Type B pancreatic cell (in vitro differentiated cells): Measurements from ENCODE around the gene CCDC186. TPM values are rescaled to one million over a fixed set of nuclear protein-coding genes. Genes with fewer than 3 reads are reported as not detected.

Experiments used
- DNase-seq: peaks from one replicate; pipeline ENCODE4 v3.0.0; 2021; ENCODE audit warnings: mixed read lengths; ENCODE audit not compliant: unreplicated experiment; ENCODE audit errors: extremely low spot score
- H3K27ac Mint-ChIP-seq: 2 replicates; pipeline ENCODE4 v1.8.0; 2021; ENCODE audit warnings: mild to moderate bottlenecking, mixed read lengths
- H3K27me3 Mint-ChIP-seq: 2 replicates; pipeline ENCODE4 v1.8.0; 2021; ENCODE audit warnings: mixed read lengths
- H3K36me3 Mint-ChIP-seq: 2 replicates; pipeline ENCODE4 v1.8.0; 2021; ENCODE audit warnings: mixed read lengths
- H3K4me1 Mint-ChIP-seq: one replicate; pipeline ENCODE4 v1.8.0; 2021; ENCODE audit warnings: mixed read lengths; ENCODE audit not compliant: unreplicated experiment
- H3K4me3 Mint-ChIP-seq: 2 replicates; pipeline ENCODE4 v1.8.0; 2021; ENCODE audit warnings: mild to moderate bottlenecking, mixed read lengths
- H3K9me3 Mint-ChIP-seq: 2 replicates; pipeline ENCODE4 v1.8.0; 2021; ENCODE audit warnings: mixed read lengths
- CTCF ChIP-seq: fragments of 200-600 bp; sonication (generic); conservative IDR thresholded peaks from 2 replicates; pipeline ENCODE4 v1.5.0; 2021; ENCODE audit warnings: antibody characterized with exemption, mild to moderate bottlenecking
- total RNA-seq: library from RNA; stranded (reverse); gene quantifications from 2 replicates; pipeline ENCODE4 v1.2.1, GENCODE V29; 2021; ENCODE audit warnings: low replicate concordance

The CCDC186 gene
- total RNA-seq, 1 donor from 2014 or later: 21.0 TPM

GRCh38 chr10:114181971-114182370 lies 8.0 kb upstream of the CCDC186 start:
- no peak for DNase-seq
- Mint-ChIP-seq H3K27ac (no peak overlapping the region), H3K9me3 (no peaks in the 10 kb centered on the region)

GRCh38 chr10:114180937-114181336 lies 6.9 kb upstream of the CCDC186 start:
- Mint-ChIP-seq H3K4me1 (no peaks in the 10 kb centered on the region), H3K27ac (no peak overlapping the region), H3K27me3 (no peaks in the 10 kb centered on the region), H3K9me3 (no peaks in the 10 kb centered on the region), H3K4me3 (no peak overlapping the region), H3K36me3 (no peaks in the 10 kb centered on the region)
- TF ChIP-seq CTCF: no peak
- DNase-seq: no peak

More at GRCh38 chr10:114181971-114182370, 8.0 kb upstream of the CCDC186 start:
- H3K36me3 Mint-ChIP-seq: no peaks in the 10 kb centered on the region
- no peak overlapping the region for H3K4me3 Mint-ChIP-seq
- no peaks in the 10 kb centered on the region for H3K27me3 Mint-ChIP-seq
- no peak for TF ChIP-seq CTCF
- no peaks in the 10 kb centered on the region for H3K4me1 Mint-ChIP-seq

- no peak for DNase-seq
- Mint-ChIP-seq H3K27ac (no peak overlapping the region), H3K27me3 (no peaks in the 10 kb centered on the region), H3K4me1 (peaks cover 3% of the 10 kb centered on the region), H3K9me3 (no peaks in the 10 kb centered on the region), H3K36me3 (no peaks in the 10 kb centered on the region), H3K4me3 (no peak overlapping the region)
- TF ChIP-seq CTCF: no peak
Observed at GRCh38 chr10:114179747-114180146, 5.7 kb upstream of the CCDC186 start.

GRCh38 chr10:114179148-114179547 lies 5.1 kb upstream of the CCDC186 start, which contains the start of gene TDRD1:
TSS of gene TDRD1 (plus strand) at chr10:114179353. CDS start at chr10:114187832, 8,479 bp downstream.
- Mint-ChIP-seq H3K27ac (no peak within 1 kb of the TSS), H3K9me3 (no peaks in the 10 kb centered on the region), H3K4me3 (no peak within 1 kb of the TSS), H3K27me3 (no peaks in the 10 kb centered on the region), H3K36me3 (no peaks in the 10 kb centered on the region), H3K4me1 (peaks cover 6% of the 10 kb centered on the region)
- TF ChIP-seq CTCF: no peak
- no peak for DNase-seq

- Mint-ChIP-seq H3K4me1 (peaks cover 22% of the 10 kb centered on the region), H3K9me3 (no peaks in the 10 kb centered on the region), H3K36me3 (no peaks in the 10 kb centered on the region), H3K27ac (no peak overlapping the region), H3K27me3 (no peaks in the 10 kb centered on the region), H3K4me3 (no peak overlapping the region)
- no peak for DNase-seq
- no peak for TF ChIP-seq CTCF
Observed at GRCh38 chr10:114176511-114176910, 2.5 kb upstream of the CCDC186 start.

- H3K4me3 Mint-ChIP-seq: peak overlapping the region; percentile 67
- no peaks in the 10 kb centered on the region for H3K9me3 Mint-ChIP-seq
- no peaks in the 10 kb centered on the region for H3K36me3 Mint-ChIP-seq
- no peak for TF ChIP-seq CTCF
- peak overlapping the region; percentile 41 for H3K27ac Mint-ChIP-seq
- no peaks in the 10 kb centered on the region for H3K27me3 Mint-ChIP-seq
- DNase-seq: no peak
- H3K4me1 Mint-ChIP-seq: peaks cover 23% of the 10 kb centered on the region
Observed at GRCh38 chr10:114175667-114176066, 1.7 kb upstream of the CCDC186 start.
